ENCODE results near the gene PLCL2. TPM values are rescaled to one million over a fixed set of nuclear protein-coding genes. Genes with fewer than 3 reads are reported as not detected.
"Not testable (repeated sequence)": the region's sequence is repeated elsewhere in the genome, so short reads cannot be mapped to it uniquely, and the experiment has no call there.

PLCL2 gene
- total and polyA plus RNA-seq, 10 of the 15 experiments (the other 5 are each of a cell fraction or from before 2014, with no cell fraction given) = 7.5 to 37.3 (median 21.7) TPM

DNA sequence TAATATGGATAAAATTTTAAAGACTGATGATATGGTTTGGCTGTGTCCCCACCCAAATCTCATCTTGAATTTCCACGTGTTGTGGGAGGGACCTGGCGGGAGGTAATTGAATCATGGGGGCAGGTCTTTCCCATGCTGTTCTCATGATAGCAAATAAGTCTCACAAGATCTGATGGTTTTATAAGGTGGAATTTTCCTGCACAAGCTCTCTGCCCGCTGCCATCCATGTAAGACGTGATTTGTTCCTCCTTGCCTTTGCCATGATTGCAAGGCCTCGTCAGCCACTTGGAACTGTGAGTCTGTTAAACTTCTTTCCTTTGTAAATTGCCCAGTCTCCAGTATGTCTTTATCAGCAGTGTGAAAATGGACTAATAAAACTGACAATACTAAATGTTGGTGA, 222.0 kb downstream of the PLCL2 start:
- H3K4me1 ChIP-seq (ENCODE audit: control insufficient read depth, insufficient read depth, low read length); H3K79me2 ChIP-seq (ENCODE audit: control insufficient read depth, insufficient read depth, low read length); BruUV-seq (replicated peaks); FAIRE-seq; DNase-seq (ENCODE audit: low read depth, low spot score); RAD21 ChIA-PET (ENCODE audit: unreplicated experiment); H3K27me3 ChIP-seq (replicated peaks in 1 of 2; ENCODE audit: control insufficient read depth in 2 of 2, insufficient read depth in 2 of 2, low read length in 1 of 2); H3K27ac ChIP-seq (ENCODE audit: control insufficient read depth, insufficient read depth); in situ Hi-C loops (cut with MboI); CTCF ChIA-PET; POLR2A ChIA-PET; H3K4me3 ChIP-seq; H3K9me3 ChIP-seq (replicated peaks; ENCODE audit: control insufficient read depth, insufficient read depth, low read length); ATAC-seq; intact Hi-C loops (cut with micrococcal nuclease; ENCODE audit: unreplicated experiment); H3K4me2 ChIP-seq (ENCODE audit: control insufficient read depth, insufficient read depth); H2AFZ ChIP-seq (ENCODE audit: control insufficient read depth, low read depth, low read length); H3K36me3 ChIP-seq (ENCODE audit: control insufficient read depth in 2 of 2, insufficient read depth in 2 of 2, low read length in 1 of 2); H4K20me1 ChIP-seq (ENCODE audit: control insufficient read depth, insufficient read depth); H3K9ac ChIP-seq (ENCODE audit: control insufficient read depth, insufficient read depth, low read length): not testable (repeated sequence)
- TF ChIP-seq, protein P1, sequence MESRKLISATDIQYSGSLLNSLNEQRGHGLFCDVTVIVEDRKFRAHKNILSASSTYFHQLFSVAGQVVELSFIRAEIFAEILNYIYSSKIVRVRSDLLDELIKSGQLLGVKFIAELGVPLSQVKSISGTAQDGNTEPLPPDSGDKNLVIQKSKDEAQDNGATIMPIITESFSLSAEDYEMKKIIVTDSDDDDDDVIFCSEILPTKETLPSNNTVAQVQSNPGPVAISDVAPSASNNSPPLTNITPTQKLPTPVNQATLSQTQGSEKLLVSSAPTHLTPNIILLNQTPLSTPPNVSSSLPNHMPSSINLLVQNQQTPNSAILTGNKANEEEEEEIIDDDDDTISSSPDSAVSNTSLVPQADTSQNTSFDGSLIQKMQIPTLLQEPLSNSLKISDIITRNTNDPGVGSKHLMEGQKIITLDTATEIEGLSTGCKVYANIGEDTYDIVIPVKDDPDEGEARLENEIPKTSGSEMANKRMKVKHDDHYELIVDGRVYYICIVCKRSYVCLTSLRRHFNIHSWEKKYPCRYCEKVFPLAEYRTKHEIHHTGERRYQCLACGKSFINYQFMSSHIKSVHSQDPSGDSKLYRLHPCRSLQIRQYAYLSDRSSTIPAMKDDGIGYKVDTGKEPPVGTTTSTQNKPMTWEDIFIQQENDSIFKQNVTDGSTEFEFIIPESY (IDR thresholded peaks at IDR 0.05) = 0 out of 2 replicates have a peak, but pooled peaks have one; percentile 25
- SMC1A ChIA-PET (ENCODE audit: uncharacterized antibody, unreplicated experiment) = interaction anchor here (0.9 kb wide), 1 partner anchor 504 kb away, joined by 3 read pairs; no protein-coding TSS in a partner anchor
- 97% methylated on average over 5 of the region's 5 CpGs for whole genome bisulfite sequencing (ENCODE audit: insufficient coverage, insufficient replicate concordance, low lambda C conversion rate, missing lambda C conversion rate)

DNA sequence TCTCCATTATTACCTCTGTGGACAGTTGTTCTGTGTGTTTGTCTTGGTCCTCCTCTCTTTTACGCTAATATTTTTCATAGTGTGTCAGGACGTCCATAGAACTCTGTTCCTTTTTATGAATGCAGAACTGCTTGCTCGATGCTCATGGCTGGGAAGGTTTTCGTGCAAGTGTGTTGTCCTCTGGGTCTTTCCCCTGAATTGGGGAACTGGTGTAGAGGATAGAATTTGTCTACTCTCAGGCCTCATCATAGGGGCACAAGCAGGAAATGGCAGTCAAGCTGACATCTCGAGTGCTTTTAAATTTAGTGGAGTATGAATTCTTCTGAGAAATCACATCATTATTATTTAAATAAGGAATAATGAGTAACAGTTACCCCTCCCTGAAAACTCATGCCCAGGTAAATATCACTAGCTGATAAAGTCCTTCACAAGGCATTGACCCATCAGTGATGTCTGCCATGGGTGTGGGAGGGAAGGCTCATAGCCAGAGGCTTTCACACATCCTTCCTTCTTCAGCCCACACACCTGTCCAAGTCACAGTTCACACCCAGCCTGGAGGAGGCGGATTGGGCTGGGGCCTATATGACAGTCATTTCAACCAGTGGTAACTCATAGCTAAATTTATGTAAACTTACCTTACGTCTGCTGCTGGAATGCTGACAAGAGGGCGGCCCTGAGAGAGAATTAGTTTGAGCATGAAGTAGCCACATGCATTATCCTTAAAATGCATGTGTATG, 226.1 kb downstream of the PLCL2 start:
- ChIA-PET POLR2A (no interaction called here), RAD21 (ENCODE audit: unreplicated experiment) (interaction anchor here (1.0 kb wide), 1 partner anchor 62 kb away, joined by 3 read pairs; no protein-coding TSS in a partner anchor), CTCF (interaction anchor here (1.1 kb wide), 1 partner anchor 12 kb away, joined by 3 read pairs; no protein-coding TSS in a partner anchor), SMC1A (ENCODE audit: uncharacterized antibody, unreplicated experiment) (no interaction called here)
- H4K20me1 ChIP-seq (ENCODE audit: control insufficient read depth, insufficient read depth) = no peaks in the 10 kb centered on the region
- ATAC-seq (peak; percentile 45; the same call in 2 of the 3 replicates), FAIRE-seq (no peak), DNase-seq (ENCODE audit: low read depth, low spot score) (no peak)
- 35% methylated on average over 8 of the region's 8 CpGs for WGBS (ENCODE audit: insufficient coverage, insufficient replicate concordance, low lambda C conversion rate, missing lambda C conversion rate)
- no peak overlapping the region for H3K27ac ChIP-seq (ENCODE audit: control insufficient read depth, insufficient read depth)
- no peak overlapping the region for H3K4me2 ChIP-seq (ENCODE audit: control insufficient read depth, insufficient read depth)
- H3K27me3 ChIP-seq (replicated peaks in 1 of 2; ENCODE audit: control insufficient read depth in 2 of 2, insufficient read depth in 2 of 2, low read length in 1 of 2) = no peaks in the 10 kb centered on the region
- H3K9ac ChIP-seq (ENCODE audit: control insufficient read depth, insufficient read depth, low read length) = no peak overlapping the region
- H3K36me3 ChIP-seq (ENCODE audit: control insufficient read depth in 2 of 2, insufficient read depth in 2 of 2, low read length in 1 of 2) = no peaks in the 10 kb centered on the region
- intact Hi-C loops (cut with micrococcal nuclease; ENCODE audit: unreplicated experiment) (no loop called here), in situ Hi-C loops (cut with MboI) (no loop called here)
- no peaks in the 10 kb centered on the region; the same call in 1 of the 3 replicates for H3K9me3 ChIP-seq (replicated peaks; ENCODE audit: control insufficient read depth, insufficient read depth, low read length)
- H3K79me2 ChIP-seq (ENCODE audit: control insufficient read depth, insufficient read depth, low read length) = no peaks in the 10 kb centered on the region
- no peak overlapping the region for H3K4me3 ChIP-seq
- no peak overlapping the region; the same call in 1 of the 2 replicates for H2AFZ ChIP-seq (ENCODE audit: control insufficient read depth, low read depth, low read length)
- no peaks in the 10 kb centered on the region; the same call in 1 of the 2 replicates for H3K4me1 ChIP-seq (ENCODE audit: control insufficient read depth, insufficient read depth, low read length)
- no TSS peak for BruUV-seq (replicated peaks)
- TF ChIP-seq NRF1 (conservative IDR thresholded peaks at IDR 0.05; ENCODE audit: low read depth, low read length) (no peak), ASH2L (IDR thresholded peaks at IDR 0.05; ENCODE audit: borderline replicate concordance, low read depth) (no peak), TARDBP (IDR thresholded peaks at IDR 0.05; ENCODE audit: borderline replicate concordance) (no peak), CHD1 (IDR thresholded peaks at IDR 0.05; ENCODE audit: low read depth, low read length) (no peak), FOXM1 (IDR thresholded peaks at IDR 0.05; ENCODE audit: low read depth, low read length) (no peak), CBFB (IDR thresholded peaks at IDR 0.05; ENCODE audit: low read depth) (no peak), CREB1 (IDR thresholded peaks at IDR 0.05; ENCODE audit: low read depth) (no peak), IKZF1 (conservative IDR thresholded peaks at IDR 0.05) (peak; percentile 28; the same call in 1 of the 2 replicates), SPI1 (IDR thresholded peaks at IDR 0.05; ENCODE audit: borderline replicate concordance, insufficient read depth, low read depth, low read length) (peak; percentile 81)
- TF ChIP-seq, protein P2, sequence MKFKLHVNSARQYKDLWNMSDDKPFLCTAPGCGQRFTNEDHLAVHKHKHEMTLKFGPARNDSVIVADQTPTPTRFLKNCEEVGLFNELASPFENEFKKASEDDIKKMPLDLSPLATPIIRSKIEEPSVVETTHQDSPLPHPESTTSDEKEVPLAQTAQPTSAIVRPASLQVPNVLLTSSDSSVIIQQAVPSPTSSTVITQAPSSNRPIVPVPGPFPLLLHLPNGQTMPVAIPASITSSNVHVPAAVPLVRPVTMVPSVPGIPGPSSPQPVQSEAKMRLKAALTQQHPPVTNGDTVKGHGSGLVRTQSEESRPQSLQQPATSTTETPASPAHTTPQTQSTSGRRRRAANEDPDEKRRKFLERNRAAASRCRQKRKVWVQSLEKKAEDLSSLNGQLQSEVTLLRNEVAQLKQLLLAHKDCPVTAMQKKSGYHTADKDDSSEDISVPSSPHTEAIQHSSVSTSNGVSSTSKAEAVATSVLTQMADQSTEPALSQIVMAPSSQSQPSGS (IDR thresholded peaks at IDR 0.05; ENCODE audit: low read length) = peak; percentile 23; the same call in 1 of the 2 replicates
- TF ChIP-seq, protein P3, sequence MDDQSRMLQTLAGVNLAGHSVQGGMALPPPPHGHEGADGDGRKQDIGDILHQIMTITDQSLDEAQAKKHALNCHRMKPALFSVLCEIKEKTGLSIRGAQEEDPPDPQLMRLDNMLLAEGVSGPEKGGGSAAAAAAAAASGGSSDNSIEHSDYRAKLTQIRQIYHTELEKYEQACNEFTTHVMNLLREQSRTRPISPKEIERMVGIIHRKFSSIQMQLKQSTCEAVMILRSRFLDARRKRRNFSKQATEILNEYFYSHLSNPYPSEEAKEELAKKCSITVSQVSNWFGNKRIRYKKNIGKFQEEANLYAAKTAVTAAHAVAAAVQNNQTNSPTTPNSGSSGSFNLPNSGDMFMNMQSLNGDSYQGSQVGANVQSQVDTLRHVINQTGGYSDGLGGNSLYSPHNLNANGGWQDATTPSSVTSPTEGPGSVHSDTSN (IDR thresholded peaks at IDR 0.05; ENCODE audit: insufficient replicate concordance, low read depth, low read length) = peak; percentile 10

All from GM12878 (cell line).